Measurements from ENCODE around the gene WDR18.

The WDR18 gene

GRCh38 chr19:966485-967088 lies 17.6 kb upstream of the WDR18 start:
- in situ Hi-C loops (cut with MboI; ENCODE audit: low pct_unique_long_range_greater_than_20kb, low sequenced_read_pairs, unreplicated experiment) = no loop called here
- TF ChIP-seq CTCF (IDR thresholded peaks at IDR 0.05; ENCODE audit: extremely low read depth, insufficient read depth, missing control alignments) = no peak
- DNase-seq (ENCODE audit: low spot score) = no peak

- TF ChIP-seq CTCF (IDR thresholded peaks at IDR 0.05; ENCODE audit: extremely low read depth, insufficient read depth, missing control alignments) = peak; percentile 62
- in situ Hi-C loops (cut with MboI; ENCODE audit: low pct_unique_long_range_greater_than_20kb, low sequenced_read_pairs, unreplicated experiment) = no loop called here
- DNase-seq (ENCODE audit: low spot score) = no peak
Measured at GRCh38 chr19:970695-971094, 13.4 kb upstream of the WDR18 start.

GRCh38 chr19:971795-972194 lies 12.3 kb upstream of the WDR18 start:
- TF ChIP-seq CTCF (IDR thresholded peaks at IDR 0.05; ENCODE audit: extremely low read depth, insufficient read depth, missing control alignments) = no peak
- no peak for DNase-seq (ENCODE audit: low spot score)
- in situ Hi-C loops (cut with MboI; ENCODE audit: low pct_unique_long_range_greater_than_20kb, low sequenced_read_pairs, unreplicated experiment) = no loop called here

- in situ Hi-C loops (cut with MboI; ENCODE audit: low pct_unique_long_range_greater_than_20kb, low sequenced_read_pairs, unreplicated experiment) = no loop called here
- TF ChIP-seq CTCF (IDR thresholded peaks at IDR 0.05; ENCODE audit: extremely low read depth, insufficient read depth, missing control alignments) = no peak
Measured at GRCh38 chr19:972281-972680, 11.9 kb upstream of the WDR18 start.

GRCh38 chr19:973726-974563 lies 10.2 kb upstream of the WDR18 start:
- TF ChIP-seq CTCF (IDR thresholded peaks at IDR 0.05; ENCODE audit: extremely low read depth, insufficient read depth, missing control alignments) = no peak
- in situ Hi-C loops (cut with MboI; ENCODE audit: low pct_unique_long_range_greater_than_20kb, low sequenced_read_pairs, unreplicated experiment) = no loop called here
- no peak for DNase-seq (ENCODE audit: low spot score)

More at GRCh38 chr19:972281-972680, 11.9 kb upstream of the WDR18 start:
- no peak for DNase-seq (ENCODE audit: low spot score)

- TF ChIP-seq CTCF (IDR thresholded peaks at IDR 0.05; ENCODE audit: extremely low read depth, insufficient read depth, missing control alignments) = no peak
- in situ Hi-C loops (cut with MboI; ENCODE audit: low pct_unique_long_range_greater_than_20kb, low sequenced_read_pairs, unreplicated experiment) = no loop called here
- DNase-seq (ENCODE audit: low spot score) = no peak
Measured at GRCh38 chr19:974564-975257, 9.4 kb upstream of the WDR18 start.

Measured in GM13977 (cell line).